ENCODE data around the gene RNFT1. TPM values are rescaled to one million over a fixed set of nuclear protein-coding genes. Genes with fewer than 3 reads are reported as not detected.
"Not testable (repeated sequence)": the region's sequence is repeated elsewhere in the genome, so short reads cannot be mapped to it uniquely, and the experiment has no call there.

Gene RNFT1
- total RNA-seq, 1 donor from 2014 or later = 20.5 TPM

- peak; percentile 60 for DNase-seq (ENCODE audit: low spot score)
- Mint-ChIP-seq H3K27ac (peak overlapping the region; percentile 22), H3K4me1 (peaks cover 18% of the 10 kb centered on the region), H3K9me3 (no peaks in the 10 kb centered on the region), H3K36me3 (peaks cover 6% of the 10 kb centered on the region), H3K4me3 (peak overlapping the region; percentile 87), H3K27me3 (ENCODE audit: insufficient read depth, low read depth) (peaks cover 3% of the 10 kb centered on the region)
- peak overlapping the region; percentile 96 for H2AFZ ChIP-seq (replicated peaks)
- peaks cover 4% of the 10 kb centered on the region for H3K4me1 ChIP-seq
- H3K27ac ChIP-seq = no peak overlapping the region
- peak overlapping the region; percentile 15 for H3K9ac ChIP-seq
- H3F3A ChIP-seq (ENCODE audit: low read depth) = peaks cover 17% of the 10 kb centered on the region
- H3K27me3 ChIP-seq = peaks cover 28% of the 10 kb centered on the region
- TF ChIP-seq EZH2phosphoT487 (IDR thresholded peaks at IDR 0.05) (no peak), EZH2 (IDR thresholded peaks at IDR 0.05) (no peak)
- TF ChIP-seq, protein P1, sequence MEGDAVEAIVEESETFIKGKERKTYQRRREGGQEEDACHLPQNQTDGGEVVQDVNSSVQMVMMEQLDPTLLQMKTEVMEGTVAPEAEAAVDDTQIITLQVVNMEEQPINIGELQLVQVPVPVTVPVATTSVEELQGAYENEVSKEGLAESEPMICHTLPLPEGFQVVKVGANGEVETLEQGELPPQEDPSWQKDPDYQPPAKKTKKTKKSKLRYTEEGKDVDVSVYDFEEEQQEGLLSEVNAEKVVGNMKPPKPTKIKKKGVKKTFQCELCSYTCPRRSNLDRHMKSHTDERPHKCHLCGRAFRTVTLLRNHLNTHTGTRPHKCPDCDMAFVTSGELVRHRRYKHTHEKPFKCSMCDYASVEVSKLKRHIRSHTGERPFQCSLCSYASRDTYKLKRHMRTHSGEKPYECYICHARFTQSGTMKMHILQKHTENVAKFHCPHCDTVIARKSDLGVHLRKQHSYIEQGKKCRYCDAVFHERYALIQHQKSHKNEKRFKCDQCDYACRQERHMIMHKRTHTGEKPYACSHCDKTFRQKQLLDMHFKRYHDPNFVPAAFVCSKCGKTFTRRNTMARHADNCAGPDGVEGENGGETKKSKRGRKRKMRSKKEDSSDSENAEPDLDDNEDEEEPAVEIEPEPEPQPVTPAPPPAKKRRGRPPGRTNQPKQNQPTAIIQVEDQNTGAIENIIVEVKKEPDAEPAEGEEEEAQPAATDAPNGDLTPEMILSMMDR (IDR thresholded peaks at IDR 0.05) = no peak
- H3K4me3 ChIP-seq = peak overlapping the region; percentile 81
- no peaks in the 10 kb centered on the region for H3K79me2 ChIP-seq (ENCODE audit: low read depth)
- no peaks in the 10 kb centered on the region for H4K20me1 ChIP-seq (ENCODE audit: low read depth)
- H3K4me2 ChIP-seq = peak overlapping the region; percentile 79
- H3K9me3 ChIP-seq (ENCODE audit: low read depth) = no peaks in the 10 kb centered on the region
- H3K36me3 ChIP-seq = no peaks in the 10 kb centered on the region
These were observed 630 bp downstream of the RNFT1 start for GRCh38 chr17:59963738-59964481.

DNA sequence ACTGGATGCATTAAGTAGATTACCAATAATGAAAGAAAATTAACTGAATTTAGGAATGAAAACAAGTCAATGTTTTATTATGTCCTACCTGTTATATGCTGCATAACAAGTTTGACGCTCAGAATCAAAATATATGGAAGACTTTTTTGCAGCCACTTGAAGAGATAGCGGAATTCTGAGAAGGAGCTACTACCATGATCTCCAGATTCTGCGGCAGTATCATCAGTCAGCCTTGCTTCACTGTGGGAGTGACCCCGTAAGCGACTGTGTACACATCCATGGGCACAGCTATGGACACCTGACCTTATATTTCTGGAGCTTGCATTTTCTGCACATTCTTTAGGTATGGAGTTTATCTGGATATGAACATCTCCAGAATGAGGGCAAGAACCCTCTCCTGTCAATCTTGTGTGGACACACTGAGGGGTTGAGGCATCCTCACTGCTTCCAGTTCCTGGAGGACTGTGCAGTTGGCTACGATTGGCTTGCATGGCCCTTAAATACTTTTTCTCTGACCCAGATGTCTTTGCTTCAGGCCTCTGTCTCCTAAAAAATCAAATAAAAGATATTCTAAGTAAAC, 1.7 kb downstream of the RNFT1 start:
- no peak for TF ChIP-seq EZH2 (IDR thresholded peaks at IDR 0.05)
- TF ChIP-seq, protein P1 (IDR thresholded peaks at IDR 0.05) = no peak
- TF ChIP-seq EZH2phosphoT487 (IDR thresholded peaks at IDR 0.05) = no peak
- peaks cover 3% of the 10 kb centered on the region for H3K27me3 Mint-ChIP-seq (ENCODE audit: insufficient read depth, low read depth)
- H3K36me3 Mint-ChIP-seq = peaks cover 6% of the 10 kb centered on the region
- Histone ChIP-seq H3K27me3 (peaks cover 28% of the 10 kb centered on the region), H3K36me3 (no peaks in the 10 kb centered on the region), H3K4me1 (peaks cover 4% of the 10 kb centered on the region), H3F3A (ENCODE audit: low read depth) (peaks cover 17% of the 10 kb centered on the region), H3K9ac (no peak overlapping the region), H3K4me3 (no peak overlapping the region), H3K79me2 (ENCODE audit: low read depth) (no peaks in the 10 kb centered on the region), H4K20me1 (ENCODE audit: low read depth) (no peaks in the 10 kb centered on the region), H2AFZ (replicated peaks) (no peak overlapping the region), H3K27ac (no peak overlapping the region), H3K9me3 (ENCODE audit: low read depth) (no peaks in the 10 kb centered on the region), H3K4me2 (no peak overlapping the region)
- peak overlapping the region; percentile 75 for H3K4me3 Mint-ChIP-seq
- peaks cover 18% of the 10 kb centered on the region for H3K4me1 Mint-ChIP-seq
- DNase-seq (ENCODE audit: low spot score) = no peak
- H3K27ac Mint-ChIP-seq = no peak overlapping the region
- no peaks in the 10 kb centered on the region for H3K9me3 Mint-ChIP-seq

GRCh38 chr17:59959574-59959973, 5.0 kb downstream of the RNFT1 start:
- H3K27me3 Mint-ChIP-seq (ENCODE audit: insufficient read depth, low read depth) = not testable (repeated sequence)

DNA sequence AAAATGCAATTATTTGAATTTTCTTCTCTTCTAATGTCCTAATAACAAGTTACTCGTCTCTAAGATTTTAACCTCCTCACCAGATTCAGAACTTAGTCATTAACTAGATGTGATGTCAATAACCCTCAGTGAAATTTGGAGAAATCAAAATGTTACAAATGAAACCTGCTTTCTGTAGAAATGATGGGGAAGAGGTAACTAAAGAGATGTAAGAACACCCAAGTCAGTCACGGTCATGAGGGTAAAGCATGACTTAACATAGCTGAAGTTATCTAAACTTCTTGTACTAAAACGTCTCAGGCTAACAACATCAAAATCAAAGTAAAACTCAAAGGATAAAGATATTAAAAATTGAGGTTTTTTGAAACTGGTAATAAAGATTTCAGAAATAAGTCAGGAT, 9.7 kb downstream of the RNFT1 start:
- H3K9me3 ChIP-seq (ENCODE audit: low read depth) = no peaks in the 10 kb centered on the region
- Mint-ChIP-seq H3K4me1 (no peaks in the 10 kb centered on the region), H3K9me3 (no peaks in the 10 kb centered on the region), H3K36me3 (peaks cover 10% of the 10 kb centered on the region), H3K27ac (no peak overlapping the region), H3K4me3 (no peak overlapping the region), H3K27me3 (ENCODE audit: insufficient read depth, low read depth) (no peaks in the 10 kb centered on the region)
- peaks cover 17% of the 10 kb centered on the region for H3F3A ChIP-seq (ENCODE audit: low read depth)
- no peak overlapping the region for H3K4me2 ChIP-seq
- no peaks in the 10 kb centered on the region for H3K4me1 ChIP-seq
- no peak for DNase-seq (ENCODE audit: low spot score)
- no peak overlapping the region for H3K9ac ChIP-seq
- H3K27ac ChIP-seq = no peak overlapping the region
- H3K36me3 ChIP-seq = no peaks in the 10 kb centered on the region
- TF ChIP-seq EZH2 (IDR thresholded peaks at IDR 0.05) = no peak
- no peaks in the 10 kb centered on the region for H3K79me2 ChIP-seq (ENCODE audit: low read depth)
- no peaks in the 10 kb centered on the region for H4K20me1 ChIP-seq (ENCODE audit: low read depth)
- H3K27me3 ChIP-seq = no peaks in the 10 kb centered on the region
- no peak overlapping the region for H2AFZ ChIP-seq (replicated peaks)
- H3K4me3 ChIP-seq = no peak overlapping the region

More at GRCh38 chr17:59959574-59959973, 5.0 kb downstream of the RNFT1 start:
- H3K4me1 ChIP-seq; H3K9me3 Mint-ChIP-seq; H3K79me2 ChIP-seq (ENCODE audit: low read depth); H2AFZ ChIP-seq (replicated peaks); H3K27ac Mint-ChIP-seq; DNase-seq (ENCODE audit: low spot score); H3K4me3 ChIP-seq; H3K36me3 ChIP-seq; H3K4me2 ChIP-seq; H3K27ac ChIP-seq; H3K4me3 Mint-ChIP-seq; H4K20me1 ChIP-seq (ENCODE audit: low read depth); H3K36me3 Mint-ChIP-seq; H3K9ac ChIP-seq; H3K9me3 ChIP-seq (ENCODE audit: low read depth): not testable (repeated sequence)
- H3K4me1 Mint-ChIP-seq = peaks cover 15% of the 10 kb centered on the region
- peaks cover 14% of the 10 kb centered on the region for H3F3A ChIP-seq (ENCODE audit: low read depth)
- H3K27me3 ChIP-seq = peaks cover 17% of the 10 kb centered on the region

Measured in neural progenitor cell (in vitro differentiated cells).